Camera-type eye (tissue), 1 donor: ENCODE measurements around the gene RPRM. TPM values are rescaled to one million over a fixed set of nuclear protein-coding genes. Genes with fewer than 3 reads are reported as not detected.

Experiments
- total RNA-seq: library from RNA; depleted of rRNA; stranded (reverse); fragments of >200 nt; gene quantifications from one replicate; pipeline ENCODE4 v1.2.3, GENCODE V29; 2014

Gene RPRM
- total RNA-seq: 10.5 TPM

GRCh38 chr2:153478289-153479261 lies at the start of gene RPRM:
Gene RPRM, minus strand, starts transcription at chr2:153478762. Its CDS starts 197 bp downstream, at chr2:153478565.

